ENCODE measurements around the gene COQ5.
A peak's percentile ranks its signal among the peaks of the same experiment; 100 is the strongest.

Gene COQ5

GRCh38 chr12:120480211-120480610 lies 48.7 kb downstream of the COQ5 start:
- no peak for DNase-seq

GRCh38 chr12:120479458-120479857 lies 49.5 kb downstream of the COQ5 start:
- no peak for DNase-seq

- no peak for DNase-seq
Observed at GRCh38 chr12:120475643-120476042, 53.3 kb downstream of the COQ5 start.

- peak; percentile 14 for DNase-seq
Observed at GRCh38 chr12:120474616-120474960, 54.4 kb downstream of the COQ5 start.

- no peak for DNase-seq
Observed at GRCh38 chr12:120473807-120474615, 54.9 kb downstream of the COQ5 start.

GRCh38 chr12:120472521-120472920 lies 56.4 kb downstream of the COQ5 start:
- DNase-seq = no peak

GRCh38 chr12:120470150-120470784 lies 58.7 kb downstream of the COQ5 start:
- no peak for DNase-seq

- DNase-seq = peak; percentile 74
Observed at GRCh38 chr12:120469450-120470149, 59.4 kb downstream of the COQ5 start, which contains the start of gene SRSF9. Gene SRSF9 (minus strand): TSS chr12:120469748. CDS start chr12:120469609, 139 bp downstream.

- DNase-seq = no peak
Observed at GRCh38 chr12:120468821-120469449, 60.0 kb downstream of the COQ5 start.

- no peak for DNase-seq
Observed at GRCh38 chr12:120468325-120468820, 60.6 kb downstream of the COQ5 start.

- no peak for DNase-seq
Observed at GRCh38 chr12:120467439-120467838, 61.5 kb downstream of the COQ5 start.

- peak; percentile 20 for DNase-seq
Observed at GRCh38 chr12:120466560-120467315, 62.2 kb downstream of the COQ5 start.

- DNase-seq = no peak
Observed at GRCh38 chr12:120465756-120466155, 63.2 kb downstream of the COQ5 start.

GRCh38 chr12:120463712-120464111 lies 65.2 kb downstream of the COQ5 start:
- DNase-seq = no peak

- DNase-seq = no peak
Observed at GRCh38 chr12:120462099-120462640, 66.8 kb downstream of the COQ5 start.

GRCh38 chr12:120460157-120460556 lies 68.8 kb downstream of the COQ5 start:
- DNase-seq = no peak

GRCh38 chr12:120457133-120457532 lies 71.8 kb downstream of the COQ5 start:
- no peak for DNase-seq

- no peak for DNase-seq
Observed at GRCh38 chr12:120455302-120455701, 73.7 kb downstream of the COQ5 start.

GRCh38 chr12:120453977-120454376 lies 75.0 kb downstream of the COQ5 start:
- DNase-seq = peak; percentile 46
